Activated CD8-positive, alpha-beta T cell treated with anti-CD3 and anti-CD28 coated beads for 36 hours (primary cell): ENCODE measurements around the gene CNOT8. TPM values are rescaled to one million over a fixed set of nuclear protein-coding genes. Genes with fewer than 3 reads are reported as not detected.

Source experiments
- ATAC-seq: fragments of 200-7000 bp; cut with Tn5 transposase; one replicate; pipeline ENCODE4 v1.10.0; 2021; ENCODE audit warnings: mild to moderate bottlenecking, moderate library complexity
- CTCF ChIA-PET: fragments of 350-600 bp; sonication (Branson Sonifier 250); formaldehyde crosslinking; loops from one replicate; lab custom pipeline; 2021; ENCODE audit warnings: antibody characterized with exemption; lab: Charles Lee
- POLR2A ChIA-PET: fragments of 350-600 bp; sonication (Branson Sonifier 250); formaldehyde crosslinking; loops from one replicate; lab custom pipeline; 2021; ENCODE audit warnings: antibody characterized with exemption; lab: Charles Lee
- DNase-seq: peaks from one replicate; pipeline ENCODE4 v3.0.0-alpha.2; 2020
- H3K27ac Mint-ChIP-seq: one replicate; pipeline ENCODE4 v1.8.0; 2021; ENCODE audit warnings: mild to moderate bottlenecking, mixed read lengths
- H3K27me3 Mint-ChIP-seq: one replicate; pipeline ENCODE4 v1.8.0; 2021; ENCODE audit warnings: mixed read lengths
- H3K36me3 Mint-ChIP-seq: one replicate; pipeline ENCODE4 v1.8.0; 2021; ENCODE audit warnings: low read depth, mixed read lengths
- H3K4me1 Mint-ChIP-seq: one replicate; pipeline ENCODE4 v1.8.0; 2021; ENCODE audit warnings: low read depth, mixed read lengths
- H3K4me3 Mint-ChIP-seq: one replicate; pipeline ENCODE4 v1.8.0; 2021; ENCODE audit warnings: mild to moderate bottlenecking, moderate library complexity, mixed read lengths
- H3K9me3 Mint-ChIP-seq: one replicate; pipeline ENCODE4 v1.8.0; 2021; ENCODE audit warnings: mixed read lengths
- CTCF ChIP-seq: fragments of 200-600 bp; IDR thresholded peaks from one replicate; pipeline ENCODE4 v1.8.0; 2022; ENCODE audit warnings: antibody characterized with exemption, mild to moderate bottlenecking
- intact Hi-C: fragments of 100-400 bp; cut with micrococcal nuclease; formaldehyde crosslinking; loops from one replicate; pipeline ENCODE4 v1.10.0; 2022
- total RNA-seq, 2 experiments: library from RNA; stranded (reverse); gene quantifications; one replicate each; pipeline ENCODE4 v1.2.3, GENCODE V29; 2021

CNOT8 gene
- total RNA-seq, 2 experiments from 2014 or later: 78.6 to 84.4 TPM

- intact Hi-C loops: no loop called here
- ChIA-PET POLR2A (interaction anchor here (1.1 kb wide), 1 partner anchor 16 kb away, joined by 4 read pairs; no protein-coding TSS in a partner anchor), CTCF (interaction anchor here (1.2 kb wide), 2 partner anchors 36 to 190 kb away, joined by 3 to 4 read pairs; no protein-coding TSS in a partner anchor)
- no peak overlapping the region for H3K27ac Mint-ChIP-seq
- ATAC-seq (no peak), DNase-seq (no peak)
- H3K4me3 Mint-ChIP-seq: no peak overlapping the region
- H3K27me3 Mint-ChIP-seq: no peaks in the 10 kb centered on the region
- TF ChIP-seq CTCF: no peak
- no peaks in the 10 kb centered on the region for H3K9me3 Mint-ChIP-seq
- no peaks in the 10 kb centered on the region for H3K4me1 Mint-ChIP-seq
- H3K36me3 Mint-ChIP-seq: no peaks in the 10 kb centered on the region
Observed at GRCh38 chr5:154840435-154841272, 17.8 kb upstream of the CNOT8 start.

DNA sequence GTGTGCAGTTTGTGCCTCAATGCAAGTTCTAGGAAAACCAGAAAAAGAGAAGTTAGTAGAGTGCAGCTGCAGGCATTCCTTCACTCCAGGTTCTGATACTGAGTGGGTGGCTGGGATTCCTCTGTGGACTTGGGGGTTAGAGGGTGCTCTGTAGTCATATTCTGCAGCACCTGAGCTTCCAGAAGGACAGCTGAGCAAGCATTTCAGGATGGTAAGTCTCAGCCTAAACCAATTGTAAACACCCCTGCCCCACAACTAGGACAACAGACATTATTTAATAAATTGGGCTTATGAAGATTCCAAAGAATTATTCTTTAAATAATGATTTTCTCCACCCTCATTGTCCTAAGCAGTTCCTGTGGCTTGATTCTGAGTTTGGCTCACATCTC is 17.2 kb upstream of the CNOT8 start:
- no peak for DNase-seq
- intact Hi-C loops: no loop called here
- Mint-ChIP-seq H3K9me3 (no peaks in the 10 kb centered on the region), H3K27ac (no peak overlapping the region), H3K27me3 (no peaks in the 10 kb centered on the region), H3K36me3 (peaks cover 2% of the 10 kb centered on the region), H3K4me1 (no peaks in the 10 kb centered on the region), H3K4me3 (no peak overlapping the region)
- ChIA-PET CTCF (interaction anchor here (1.2 kb wide), 2 partner anchors 35 to 191 kb away, joined by 3 to 4 read pairs; no protein-coding TSS in a partner anchor), POLR2A (interaction anchor here (1.1 kb wide), 1 partner anchor 16 kb away, joined by 4 read pairs; no protein-coding TSS in a partner anchor)
- no peak for ATAC-seq
- no peak for TF ChIP-seq CTCF

- no peaks in the 10 kb centered on the region for H3K4me1 Mint-ChIP-seq
- no peak for DNase-seq
- no peak for TF ChIP-seq CTCF
- intact Hi-C loops: no loop called here
- no peaks in the 10 kb centered on the region for H3K9me3 Mint-ChIP-seq
- no peak overlapping the region for H3K4me3 Mint-ChIP-seq
- no peak for ATAC-seq
- H3K27ac Mint-ChIP-seq: no peak overlapping the region
- ChIA-PET POLR2A (no interaction called here), CTCF (interaction anchor here (0.7 to 1.7 kb wide), 3 partner anchors 13 to 23 kb away, joined by 3 read pairs; no protein-coding TSS in a partner anchor)
- no peaks in the 10 kb centered on the region for H3K27me3 Mint-ChIP-seq
- H3K36me3 Mint-ChIP-seq: peaks cover 2% of the 10 kb centered on the region
Observed at GRCh38 chr5:154842689-154843530, 15.5 kb upstream of the CNOT8 start.

DNA sequence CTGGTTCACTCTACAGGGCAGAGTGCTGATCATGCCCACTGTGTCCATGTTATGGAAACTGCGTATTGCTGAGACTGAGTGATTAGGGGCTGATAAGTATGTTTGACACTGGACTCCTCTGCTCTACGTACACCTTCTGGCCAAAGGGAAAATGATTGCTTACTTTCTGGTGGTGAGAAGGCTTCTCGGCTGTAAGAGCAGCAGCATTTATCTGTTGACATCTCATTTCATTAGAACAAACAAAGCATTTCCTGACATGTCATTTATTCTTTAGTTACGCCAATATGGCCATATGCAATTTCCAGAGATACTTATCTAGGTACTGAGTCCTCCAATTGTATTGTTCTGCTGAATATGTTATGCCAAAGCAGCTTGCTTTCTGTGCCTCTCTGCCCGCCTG is 13.6 kb upstream of the CNOT8 start:
- TF ChIP-seq CTCF: no peak
- no peak overlapping the region for H3K4me3 Mint-ChIP-seq
- ChIA-PET CTCF (no interaction called here), POLR2A (no interaction called here)
- DNase-seq (no peak), ATAC-seq (no peak)
- H3K4me1 Mint-ChIP-seq: peaks cover 7% of the 10 kb centered on the region
- intact Hi-C loops: no loop called here
- no peaks in the 10 kb centered on the region for H3K27me3 Mint-ChIP-seq
- no peak overlapping the region for H3K27ac Mint-ChIP-seq
- no peaks in the 10 kb centered on the region for H3K9me3 Mint-ChIP-seq
- H3K36me3 Mint-ChIP-seq: peaks cover 2% of the 10 kb centered on the region
